Inflammatory macrophage treated with lipopolysaccharide for 1 hour (primary cell): ENCODE measurements around the gene LHFPL2.
A peak's percentile ranks its signal among the peaks of the same experiment; 100 is the strongest.
"Not testable (repeated sequence)": the region's sequence is repeated elsewhere in the genome, so short reads cannot be mapped to it uniquely, and the experiment has no call there.

Source experiments
- DNase-seq, 2 donors: peaks; one replicate each; pipeline ENCODE4 v3.0.0-alpha.2; 2020 to 2022

LHFPL2 gene

GRCh38 chr5:78648359-78649210, at the start of gene LHFPL2:
TSS of gene LHFPL2 (minus strand) at chr5:78648772. CDS start at chr5:78510213, 138,559 bp downstream.
- peak; percentile 26 to 35 for DNase-seq

GRCh38 chr5:78696637-78697036, 48.1 kb upstream of the LHFPL2 start:
- no peak for DNase-seq

- not testable (repeated sequence) for DNase-seq
Observed at GRCh38 chr5:78696052-78696451, 47.5 kb upstream of the LHFPL2 start.

GRCh38 chr5:78693339-78693738, 44.8 kb upstream of the LHFPL2 start:
- DNase-seq: no peak

GRCh38 chr5:78691084-78691960, 42.8 kb upstream of the LHFPL2 start:
- no peak for DNase-seq

GRCh38 chr5:78690253-78690972, 41.8 kb upstream of the LHFPL2 start:
- no peak for DNase-seq

- DNase-seq: no peak
Observed at GRCh38 chr5:78689540-78690252, 41.1 kb upstream of the LHFPL2 start.

- not testable (repeated sequence) for DNase-seq
Observed at GRCh38 chr5:78687514-78687913, 38.9 kb upstream of the LHFPL2 start.

GRCh38 chr5:78683905-78684304, 35.3 kb upstream of the LHFPL2 start:
- not testable (repeated sequence) for DNase-seq

GRCh38 chr5:78679905-78680304, 31.3 kb upstream of the LHFPL2 start:
- DNase-seq: no peak

GRCh38 chr5:78677777-78678668, 29.5 kb upstream of the LHFPL2 start:
- peak; percentile 65 to 88 for DNase-seq

GRCh38 chr5:78675956-78676730, 27.6 kb upstream of the LHFPL2 start:
- no peak for DNase-seq

GRCh38 chr5:78673827-78674226, 25.3 kb upstream of the LHFPL2 start:
- not testable (repeated sequence) for DNase-seq

GRCh38 chr5:78672154-78672553, 23.6 kb upstream of the LHFPL2 start:
- no peak for DNase-seq

GRCh38 chr5:78671609-78672008, 23.0 kb upstream of the LHFPL2 start:
- DNase-seq: no peak

- DNase-seq: no peak
Observed at GRCh38 chr5:78670701-78671269, 22.2 kb upstream of the LHFPL2 start.

GRCh38 chr5:78669331-78669730, 20.8 kb upstream of the LHFPL2 start:
- no peak for DNase-seq

- no peak for DNase-seq
Observed at GRCh38 chr5:78667461-78668103, 19.0 kb upstream of the LHFPL2 start.

- DNase-seq: not testable (repeated sequence)
Observed at GRCh38 chr5:78666975-78667374, 18.4 kb upstream of the LHFPL2 start.

- DNase-seq: no peak
Observed at GRCh38 chr5:78666041-78666444, 17.5 kb upstream of the LHFPL2 start.
